Muscle layer of colon (tissue), 2 donors: ENCODE data around the gene CEP295NL.

Experiments
- H3K27ac ChIP-seq: one replicate; pipeline ENCODE4 v1.7.0; 2013; ENCODE audit warnings: low read depth, mild to moderate bottlenecking, low read length, moderate library complexity
- H3K27me3 ChIP-seq, 2 donors: one replicate each; pipeline ENCODE4 v1.7.0; 2013; ENCODE audit warnings: low read length in 2 of 2, mild to moderate bottlenecking in 2 of 2; ENCODE audit not compliant: insufficient read depth in 2 of 2, control insufficient read depth in 1 of 2
- H3K36me3 ChIP-seq: one replicate; pipeline ENCODE4 v1.7.0; 2013; ENCODE audit warnings: mild to moderate bottlenecking, low read length; ENCODE audit not compliant: insufficient read depth
- H3K4me1 ChIP-seq: one replicate; pipeline ENCODE4 v1.7.0; 2013; ENCODE audit warnings: mild to moderate bottlenecking, low read length; ENCODE audit not compliant: insufficient read depth
- H3K4me3 ChIP-seq, 2 donors: one replicate each; pipeline ENCODE4 v1.7.0; 2013; ENCODE audit warnings: low read length in 2 of 2, low read depth in 1 of 2, mild to moderate bottlenecking in 1 of 2, moderate library complexity in 1 of 2
- H3K9ac ChIP-seq: one replicate; pipeline ENCODE4 v1.7.0; 2013; ENCODE audit warnings: low read length
- H3K9me3 ChIP-seq: one replicate; pipeline ENCODE4 v1.7.0; 2013; ENCODE audit warnings: mild to moderate bottlenecking, low read length
- donor health status: abdominal sarcoma.
- donor health status: Adenocarcinoma of cecum.

Gene CEP295NL

GRCh38 chr17:78901806-78902205 lies 1.2 kb downstream of the CEP295NL start:
- H3K4me1 ChIP-seq: peaks cover 57% of the 10 kb centered on the region
- H3K27ac ChIP-seq: no peak overlapping the region
- H3K36me3 ChIP-seq: peaks cover 20% of the 10 kb centered on the region

GRCh38 chr17:78900816-78901215 lies 2.2 kb downstream of the CEP295NL start:
- H3K9me3 ChIP-seq: no peaks in the 10 kb centered on the region
- H3K27ac ChIP-seq: no peak overlapping the region
- no peak overlapping the region for H3K4me3 ChIP-seq
- peaks cover 20% of the 10 kb centered on the region for H3K36me3 ChIP-seq
- peaks cover 64% of the 10 kb centered on the region for H3K4me1 ChIP-seq
- no peak overlapping the region for H3K9ac ChIP-seq
- H3K27me3 ChIP-seq: no peaks in the 10 kb centered on the region

More at GRCh38 chr17:78901806-78902205, 1.2 kb downstream of the CEP295NL start:
- Histone ChIP-seq H3K9me3 (no peaks in the 10 kb centered on the region), H3K9ac (no peak overlapping the region), H3K27me3 (no peaks in the 10 kb centered on the region), H3K4me3 (no peak overlapping the region)

DNA sequence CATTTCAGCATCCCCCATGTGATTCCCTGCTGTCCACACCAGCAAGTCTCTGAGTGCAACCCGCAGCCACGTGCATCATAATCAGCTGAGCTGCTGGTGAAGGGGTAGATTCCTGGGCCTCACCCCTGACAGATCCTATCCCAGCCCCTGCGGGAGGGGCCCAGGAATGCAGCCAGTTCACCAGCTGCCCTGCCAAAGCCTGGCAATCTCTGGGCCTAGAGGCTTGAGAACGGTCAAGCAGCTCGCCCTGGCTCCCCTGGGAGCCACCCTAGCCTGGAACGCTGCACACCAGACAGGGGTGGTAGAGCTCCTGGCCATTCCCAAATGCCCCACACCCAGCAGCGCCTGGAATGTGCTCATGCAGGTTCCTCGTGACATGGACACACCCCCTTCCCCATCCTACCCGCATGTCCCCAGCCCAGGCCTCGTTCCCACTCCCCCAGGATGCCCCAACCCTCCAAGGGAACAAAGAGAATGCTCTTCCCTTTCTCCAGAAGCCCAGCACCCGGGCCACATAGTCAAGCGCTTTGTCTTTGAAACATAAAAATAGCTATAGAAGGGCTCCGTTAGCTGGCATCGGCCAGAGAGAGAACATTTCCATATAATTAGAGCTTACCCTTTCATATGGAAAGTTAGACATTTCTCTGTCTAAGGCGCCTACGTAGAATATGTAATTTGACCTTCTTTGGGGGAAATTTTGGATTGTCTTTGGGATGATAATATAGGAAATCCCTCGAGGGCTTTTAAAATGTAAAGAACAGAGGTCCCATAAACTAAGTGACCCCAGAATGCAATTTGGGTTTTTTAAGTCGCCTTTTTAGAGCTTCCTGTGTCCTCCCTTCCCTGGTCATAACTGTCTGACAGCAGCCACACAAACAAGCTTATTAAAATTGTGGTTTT lies 3.4 kb downstream of the CEP295NL start:
- Histone ChIP-seq H3K4me1 (peaks cover 64% of the 10 kb centered on the region), H3K36me3 (peaks cover 19% of the 10 kb centered on the region), H3K9me3 (no peaks in the 10 kb centered on the region), H3K9ac (no peak overlapping the region), H3K27ac (peak overlapping the region; percentile 7), H3K27me3 (no peaks in the 10 kb centered on the region), H3K4me3 (no peak overlapping the region)

GRCh38 chr17:78898947-78899346 lies 4.1 kb downstream of the CEP295NL start:
- H3K4me1 ChIP-seq: peaks cover 69% of the 10 kb centered on the region
- H3K9me3 ChIP-seq: no peaks in the 10 kb centered on the region
- H3K9ac ChIP-seq: no peak overlapping the region
- H3K27ac ChIP-seq: no peak overlapping the region
- H3K27me3 ChIP-seq: no peaks in the 10 kb centered on the region
- no peak overlapping the region for H3K4me3 ChIP-seq
- H3K36me3 ChIP-seq: peaks cover 13% of the 10 kb centered on the region

DNA sequence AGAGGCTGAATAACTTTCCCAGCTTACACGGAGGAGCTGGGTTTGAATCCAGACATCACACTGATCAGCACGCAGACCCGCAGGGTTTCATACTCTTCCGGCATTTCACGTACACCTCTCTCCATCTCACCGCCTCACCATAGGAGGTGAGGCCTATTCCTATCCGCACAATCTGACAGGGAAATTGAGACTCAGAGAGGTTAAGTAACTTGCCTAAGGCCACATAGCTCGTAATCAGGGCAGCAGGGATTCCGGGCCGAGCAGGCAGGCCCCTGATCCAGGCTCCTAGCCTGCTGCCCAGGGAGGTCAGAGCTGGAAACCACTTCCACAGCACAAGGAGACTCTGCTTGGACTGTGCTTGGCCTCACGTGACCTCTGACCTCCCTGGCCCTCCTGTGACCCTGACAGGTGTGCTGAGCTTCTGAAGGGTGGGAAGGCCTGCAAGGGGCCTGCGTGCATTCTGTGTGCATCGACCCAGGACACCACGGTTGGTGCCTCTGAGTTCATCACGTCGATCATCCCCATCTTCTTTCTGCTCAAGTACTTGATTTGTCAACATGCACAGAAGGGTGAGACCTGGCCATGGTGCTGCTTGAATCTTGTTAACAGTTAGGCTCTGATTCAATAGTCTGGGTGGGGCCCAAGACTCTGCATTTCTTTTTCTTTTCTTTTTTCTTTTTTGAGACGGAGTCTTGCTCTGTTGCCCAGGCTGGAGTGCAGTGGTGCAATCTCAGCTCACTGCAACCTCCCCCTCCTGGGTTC lies 4.7 kb downstream of the CEP295NL start:
- H3K27ac ChIP-seq: no peak overlapping the region
- peaks cover 69% of the 10 kb centered on the region for H3K4me1 ChIP-seq
- no peaks in the 10 kb centered on the region for H3K9me3 ChIP-seq
- H3K36me3 ChIP-seq: peaks cover 6% of the 10 kb centered on the region
- no peak overlapping the region for H3K4me3 ChIP-seq
- no peaks in the 10 kb centered on the region for H3K27me3 ChIP-seq
- H3K9ac ChIP-seq: no peak overlapping the region

DNA sequence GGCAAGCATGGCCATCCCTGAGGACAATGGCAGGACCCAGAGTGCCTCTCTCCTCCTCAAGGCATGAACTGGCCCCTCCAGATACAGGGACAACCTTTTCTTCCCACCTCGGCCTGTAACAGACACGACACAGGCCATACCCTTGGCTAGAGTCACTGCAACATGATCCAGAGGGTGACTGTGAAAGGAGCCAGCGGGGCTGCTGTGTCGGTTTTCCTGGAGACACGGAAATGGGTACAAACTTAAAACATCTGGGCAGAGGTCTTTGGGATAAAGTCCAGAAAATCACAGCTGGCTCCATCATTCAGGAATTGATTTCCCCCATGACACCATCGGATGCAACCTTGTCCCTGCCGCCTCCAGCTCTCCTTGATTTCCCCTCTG lies 5.3 kb downstream of the CEP295NL start:
- Histone ChIP-seq H3K27me3 (no peaks in the 10 kb centered on the region), H3K4me1 (peaks cover 69% of the 10 kb centered on the region), H3K9me3 (no peaks in the 10 kb centered on the region), H3K9ac (no peak overlapping the region), H3K36me3 (peaks cover 4% of the 10 kb centered on the region), H3K4me3 (no peak overlapping the region), H3K27ac (no peak overlapping the region)

- Histone ChIP-seq H3K36me3 (peaks cover 4% of the 10 kb centered on the region), H3K27me3 (no peaks in the 10 kb centered on the region), H3K9me3 (no peaks in the 10 kb centered on the region), H3K9ac (no peak overlapping the region), H3K4me3 (no peak overlapping the region), H3K27ac (peak overlapping the region; percentile 45), H3K4me1 (peaks cover 71% of the 10 kb centered on the region)
Measured at GRCh38 chr17:78896834-78897663, 6.0 kb downstream of the CEP295NL start.

- no peak overlapping the region for H3K9ac ChIP-seq
- no peaks in the 10 kb centered on the region for H3K27me3 ChIP-seq
- H3K9me3 ChIP-seq: no peaks in the 10 kb centered on the region
- peak overlapping the region in 1 of 2 donors; percentile 16 for H3K4me3 ChIP-seq
- peak overlapping the region; percentile 45 for H3K27ac ChIP-seq
- H3K4me1 ChIP-seq: peaks cover 79% of the 10 kb centered on the region
- peaks cover 3% of the 10 kb centered on the region for H3K36me3 ChIP-seq
Measured at GRCh38 chr17:78896091-78896833, 6.7 kb downstream of the CEP295NL start.

- Histone ChIP-seq H3K9me3 (no peaks in the 10 kb centered on the region), H3K4me3 (peak overlapping the region in 1 of 2 donors; percentile 16), H3K4me1 (peaks cover 86% of the 10 kb centered on the region), H3K27me3 (no peaks in the 10 kb centered on the region), H3K36me3 (no peaks in the 10 kb centered on the region), H3K27ac (no peak overlapping the region), H3K9ac (no peak overlapping the region)
Measured at GRCh38 chr17:78895322-78895721, 7.7 kb downstream of the CEP295NL start.

- Histone ChIP-seq H3K9ac (no peak overlapping the region), H3K4me1 (peaks cover 88% of the 10 kb centered on the region), H3K27me3 (no peaks in the 10 kb centered on the region), H3K36me3 (no peaks in the 10 kb centered on the region), H3K4me3 (no peak overlapping the region), H3K9me3 (no peaks in the 10 kb centered on the region), H3K27ac (peak overlapping the region; percentile 49)
Measured at GRCh38 chr17:78893684-78894083, 9.3 kb downstream of the CEP295NL start.
